Stimulated activated CD4-positive, alpha-beta T cell treated with anti-CD3 and anti-CD28 coated beads, Interleukin-15, amount 100 ng/mL, for 24 hours (primary cell): ENCODE measurements around the gene HLA-DMB.

Source experiments
- DNase-seq: peaks from one replicate; pipeline ENCODE4 v3.0.0-alpha.2; 2020

The HLA-DMB gene

DNA sequence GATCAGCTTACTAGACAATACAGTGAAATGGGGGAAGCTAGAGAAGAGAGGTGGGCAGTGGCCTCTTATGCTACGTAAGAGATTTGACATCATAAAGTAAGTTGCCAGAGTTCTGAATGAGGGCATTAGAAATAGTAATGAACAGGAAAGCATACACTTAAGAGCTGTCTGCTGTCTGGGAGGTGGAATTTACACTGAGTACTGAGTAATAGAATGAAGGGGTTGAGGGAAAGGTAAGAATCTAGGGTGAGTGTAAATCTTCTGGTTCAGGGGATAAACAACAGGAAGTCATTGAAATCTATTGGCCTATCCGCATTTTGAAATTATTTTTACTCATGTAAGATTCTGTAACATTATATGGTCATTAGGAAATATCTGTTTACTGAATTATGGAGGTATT is 35.8 kb downstream of the HLA-DMB start:
- no peak for DNase-seq

DNA sequence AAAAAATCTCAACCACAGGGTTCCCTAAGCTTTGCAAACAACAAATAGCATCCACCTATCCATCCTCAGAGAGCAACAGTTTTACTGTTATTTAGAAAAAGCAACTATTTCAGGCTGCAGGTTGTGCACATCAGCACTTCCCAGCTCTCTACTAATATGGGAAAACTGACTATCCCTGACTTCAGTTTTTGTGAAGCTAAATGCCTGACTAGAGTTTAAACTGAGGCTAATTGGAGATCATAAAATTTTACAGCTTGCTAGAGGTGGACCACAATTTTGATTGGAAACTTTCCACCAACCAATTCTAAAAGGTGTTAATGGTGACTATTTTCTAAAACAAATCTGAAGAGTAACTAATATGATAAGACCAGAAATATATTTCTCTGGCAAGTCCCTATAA is 36.9 kb downstream of the HLA-DMB start:
- no peak for DNase-seq

DNA sequence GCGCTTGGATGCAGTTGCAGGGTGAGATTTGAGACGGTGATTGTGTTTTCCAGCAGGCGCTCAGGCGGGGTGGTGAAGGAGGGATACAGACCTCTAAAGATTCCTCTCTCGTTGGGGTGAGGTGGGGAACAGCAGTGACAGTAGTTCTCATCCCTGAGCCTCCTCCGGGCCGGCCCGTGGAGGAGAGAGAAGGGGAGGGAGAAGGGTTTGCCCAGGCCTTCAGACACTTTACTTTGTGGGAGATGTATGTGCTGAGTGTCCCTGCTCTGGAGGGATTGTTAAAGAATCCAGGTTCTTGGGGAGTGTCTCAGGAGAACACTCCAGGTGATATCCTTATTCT is 45.9 kb downstream of the HLA-DMB start:
- DNase-seq: no peak

DNA sequence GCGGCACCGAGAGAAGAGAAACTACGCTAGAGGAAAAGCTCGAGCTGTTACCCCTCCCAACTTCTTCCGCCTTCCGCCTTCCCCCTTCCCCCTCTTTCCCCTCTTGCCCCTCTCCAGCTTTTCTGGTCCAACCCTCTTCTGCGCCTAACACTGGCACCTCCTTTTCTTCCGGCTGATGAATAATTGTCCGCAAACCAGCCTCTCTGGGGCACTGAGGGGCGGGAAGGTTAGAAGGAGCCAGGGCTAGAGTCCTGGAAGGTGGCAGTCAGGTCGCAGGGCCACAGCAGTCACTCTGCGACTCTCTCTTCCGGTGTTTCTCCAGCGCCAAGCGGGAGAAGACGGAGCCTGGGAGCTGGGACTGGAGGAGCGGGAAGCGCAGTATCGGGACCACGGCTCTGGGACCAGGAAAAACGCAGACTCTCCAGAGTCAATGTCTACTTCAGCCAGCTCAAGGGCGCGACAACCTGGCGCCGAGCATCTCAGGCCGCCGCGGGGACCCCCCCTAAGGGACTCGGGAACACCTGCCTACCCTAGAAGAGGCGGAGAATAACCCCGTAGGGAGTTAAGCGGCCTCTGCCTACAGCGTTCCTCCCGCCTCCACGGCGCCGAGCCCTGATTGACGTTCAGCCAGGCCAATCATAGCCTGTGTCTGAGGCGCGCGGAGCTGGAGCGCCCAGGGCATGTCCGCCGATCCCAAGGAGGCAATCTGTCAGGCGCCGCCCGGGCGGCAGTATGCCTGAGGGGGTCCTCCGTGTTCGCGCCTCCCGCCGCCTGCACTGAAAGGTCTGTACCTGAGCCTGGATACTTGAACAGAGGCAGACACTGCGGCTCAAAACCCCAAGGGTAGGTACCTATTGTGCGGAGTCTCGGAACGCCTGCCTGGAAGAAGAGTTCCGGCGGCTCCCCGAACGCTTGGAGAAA is 46.5 kb downstream of the HLA-DMB start:
- peak; percentile 96 for DNase-seq

DNA sequence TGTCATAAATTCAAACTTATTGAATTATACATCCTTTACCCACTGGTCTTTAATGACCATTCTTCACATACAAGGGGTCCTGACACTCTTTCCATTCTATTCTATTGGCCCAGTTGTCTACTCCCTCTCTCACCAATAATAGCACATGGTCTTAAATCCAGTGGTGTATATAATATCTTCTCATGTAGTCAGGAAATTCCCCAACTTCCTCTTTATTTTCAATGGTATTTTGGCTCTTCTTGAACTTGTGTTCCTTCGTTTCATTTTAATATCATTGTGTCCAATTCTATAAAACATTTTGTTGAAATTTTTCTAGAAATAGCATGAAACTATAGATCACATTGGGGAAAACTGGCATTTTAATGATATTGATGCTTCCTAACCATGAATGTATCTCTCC is 50.0 kb downstream of the HLA-DMB start:
- no peak for DNase-seq

DNA sequence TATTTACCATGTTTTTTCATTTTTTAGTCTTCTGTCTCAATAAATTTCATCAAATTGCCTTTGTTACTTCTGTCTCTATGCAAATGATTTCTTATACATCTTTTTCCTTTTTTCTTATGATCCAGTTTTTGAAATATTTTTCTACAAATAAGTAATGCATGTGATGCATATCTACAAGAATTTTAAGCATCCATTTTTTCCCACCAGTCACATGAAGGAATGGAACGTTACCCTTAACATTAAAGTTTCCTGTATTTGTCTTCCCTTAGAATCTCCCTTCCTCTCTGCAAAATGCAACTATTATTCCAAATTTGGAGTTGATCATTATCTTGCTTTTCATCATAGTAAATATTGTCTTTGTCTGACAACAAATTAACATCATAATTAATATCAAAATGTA is 51.3 kb downstream of the HLA-DMB start:
- no peak for DNase-seq

DNA sequence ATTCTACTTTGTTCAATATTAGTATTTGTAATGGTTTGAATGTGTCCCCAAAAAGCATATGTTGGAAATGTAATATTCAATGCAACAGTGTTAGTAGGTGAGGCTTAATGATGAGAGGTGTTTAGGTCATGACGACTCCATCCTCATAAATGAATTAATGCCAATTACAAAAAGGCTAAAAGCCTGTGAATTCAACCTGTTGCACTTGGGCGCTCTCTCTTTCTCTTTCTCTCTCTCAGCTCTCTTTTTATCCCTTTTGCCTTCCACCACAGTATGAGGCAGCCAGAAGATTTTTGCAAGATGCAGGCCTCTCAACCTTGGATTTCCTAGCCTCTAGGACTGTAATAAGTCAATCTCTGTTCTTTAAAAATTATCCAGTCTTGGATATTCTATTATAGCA is 52.3 kb downstream of the HLA-DMB start:
- DNase-seq: no peak

DNA sequence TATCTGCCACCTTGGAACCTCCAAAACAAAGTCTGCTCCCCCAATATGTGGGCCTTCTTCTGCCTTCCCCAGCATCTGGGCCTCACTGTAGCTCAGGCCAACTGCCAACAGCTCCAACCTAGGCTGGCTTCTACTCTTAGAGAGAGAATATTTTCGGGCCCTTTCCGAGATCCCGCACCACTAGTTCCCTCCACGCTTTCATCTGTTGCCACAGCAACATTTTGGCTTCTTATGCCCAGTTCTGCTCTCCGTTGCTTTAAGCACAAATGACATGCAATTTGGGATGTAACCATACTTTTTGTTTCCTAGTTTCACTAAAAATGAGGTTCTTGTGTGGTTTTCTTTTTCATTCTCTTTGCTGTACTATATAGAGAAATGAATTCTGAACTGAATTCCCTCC is 53.2 kb downstream of the HLA-DMB start:
- no peak for DNase-seq

DNA sequence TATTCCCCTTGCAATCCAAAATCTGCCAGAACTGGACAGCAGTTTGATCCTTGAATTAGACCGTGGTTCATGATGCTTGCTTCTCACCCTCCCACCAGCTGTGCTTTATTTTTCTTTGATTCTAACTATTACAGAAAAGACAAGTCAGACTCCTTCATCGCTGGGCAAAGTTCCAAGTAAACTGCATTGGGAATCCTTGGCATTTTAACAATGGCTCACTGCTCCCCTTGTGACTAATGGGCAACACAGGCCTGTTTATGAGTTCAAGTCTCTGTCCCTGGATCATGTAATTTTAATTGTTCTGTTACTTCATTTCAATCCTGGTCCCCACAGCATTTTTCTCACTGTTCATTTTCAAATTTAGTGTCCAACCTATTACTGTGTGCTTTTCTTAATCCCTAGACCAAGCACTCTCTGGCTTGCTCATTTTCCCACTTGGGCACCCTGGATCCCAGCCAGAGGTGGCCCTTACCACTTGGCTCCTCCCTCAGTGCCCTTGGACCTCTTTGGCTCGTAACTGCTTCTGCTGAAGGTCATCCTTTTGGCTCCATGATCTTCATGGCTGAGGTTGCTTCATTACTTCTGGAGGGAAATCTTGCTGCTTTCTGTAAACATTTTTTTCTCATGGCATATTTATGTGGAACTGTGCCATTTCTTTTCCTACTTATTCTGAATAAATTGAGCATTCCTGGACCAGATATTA is 54.0 kb downstream of the HLA-DMB start:
- DNase-seq: no peak

DNA sequence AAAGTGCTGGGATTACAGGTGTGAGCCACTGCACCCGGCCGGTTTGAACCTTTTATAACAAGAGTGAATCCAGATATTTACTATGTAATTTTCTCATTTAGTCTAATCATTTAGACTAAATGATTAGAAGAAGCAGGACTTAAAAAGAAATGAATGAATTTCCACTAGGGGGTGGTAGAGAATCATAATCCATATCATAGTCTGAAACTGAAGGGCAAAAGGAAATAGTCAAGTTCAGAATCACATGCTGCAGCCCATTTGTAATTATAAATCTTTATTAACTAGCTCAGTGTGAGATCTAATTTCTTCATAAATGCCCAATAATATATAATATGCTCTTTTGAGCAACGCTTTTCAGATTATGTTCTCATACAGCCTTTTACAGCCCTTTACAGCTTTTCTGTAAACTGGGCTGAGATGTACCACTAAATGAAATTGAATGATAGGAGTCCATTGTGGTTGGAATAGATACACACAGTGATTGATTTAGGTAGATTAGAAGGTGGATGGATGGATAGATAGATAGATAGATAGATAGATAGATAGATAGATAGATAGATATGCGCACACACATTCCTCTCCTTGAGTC is 55.0 kb downstream of the HLA-DMB start:
- DNase-seq: no peak
